HepG2 (cell line): Measurements from ENCODE around the gene ACVRL1. TPM values are rescaled to one million over a fixed set of nuclear protein-coding genes. Genes with fewer than 3 reads are reported as not detected.

Experiments used
- ATAC-seq: fragments of 200-7000 bp; cut with Tn5 transposase; 3 replicates; pipeline ENCODE4 v1.9.1; 2020; ENCODE audit warnings: mild to moderate bottlenecking, moderate library complexity
- BruUV-seq: library from RNA; stranded (reverse); fragments of 400-500 nt; replicated peaks from 2 replicates; lab custom pipeline; 2021; lab: Mats Ljungman, UMichigan
- CTCF ChIA-PET: fragments of 300-600 bp; formaldehyde crosslinking; extraction: SDS; loops from one replicate; lab custom pipeline; 2021; ENCODE audit warnings: low total read pairs, inconsistent platforms, low intra/inter-chr PET ratio; lab: Yijun Ruan, JAX
- POLR2A ChIA-PET: fragments of 350-600 bp; sonication (Branson Sonifier 250); formaldehyde crosslinking; loops from one replicate; lab custom pipeline; 2020; ENCODE audit warnings: antibody characterized with exemption, inconsistent platforms; lab: Yijun Ruan, JAX
- DNase-seq: peaks from one replicate; pipeline ENCODE4 v3.0.0-alpha.2; 2015; ENCODE audit warnings: low spot score
- FAIRE-seq: peaks from 3 replicates; lab custom pipeline; 2011; peaks lifted over from hg19 to GRCh38; lab: Jason Lieb, UNC
- H2AFZ ChIP-seq: one replicate; pipeline ENCODE4 v1.6.1; 2011; ENCODE audit warnings: low read length, inconsistent platforms
- H3K27ac ChIP-seq: fragments of 300-600 bp; 3 replicates; pipeline ENCODE4 v1.8.0; 2011; ENCODE audit warnings: mixed run types, mild to moderate bottlenecking, mixed read lengths, low read length, inconsistent platforms; ENCODE audit not compliant: insufficient read depth; ENCODE audit errors: extremely low read length
- H3K27me3 ChIP-seq, 2 experiments: fragments of 200-600 bp in 1 of 2; 2 replicates in 1 of 2; 3 replicates in 1 of 2; pipeline versions ENCODE4 v1.6.0 to v1.8.0; 2011; ENCODE audit warnings: low read length in 2 of 2, mild to moderate bottlenecking in 2 of 2, moderate library complexity in 2 of 2, inconsistent platforms in 1 of 2; ENCODE audit not compliant: insufficient read depth in 2 of 2, control insufficient read depth in 1 of 2
- H3K36me3 ChIP-seq, 2 experiments: fragments of 200-600 bp in 1 of 2; replicated peaks in 1 of 2; 2 replicates in 1 of 2; 3 replicates in 1 of 2; pipeline versions ENCODE4 v1.5.1 to v1.8.0; 2011; ENCODE audit warnings: low read length in 2 of 2, inconsistent platforms in 1 of 2; ENCODE audit not compliant: insufficient read depth in 2 of 2, control insufficient read depth in 1 of 2
- H3K4me1 ChIP-seq: 2 replicates; pipeline ENCODE4 v1.5.1; 2012; ENCODE audit warnings: low read length, inconsistent platforms; ENCODE audit not compliant: insufficient read depth
- H3K4me2 ChIP-seq: 2 replicates; pipeline ENCODE4 v1.6.0; 2011; ENCODE audit warnings: low read depth, low read length, inconsistent platforms
- H3K4me3 ChIP-seq, 3 experiments: fragments of 200-600 bp in 1 of 3; sonication (generic), shearing (Covaris generic) in 1 of 3; replicated peaks in 1 of 3; 2 replicates each; pipeline ENCODE4 v1.5.1; 2011 to 2016; ENCODE audit warnings: low read length in 3 of 3, inconsistent platforms in 2 of 3, low read depth in 2 of 3, mild to moderate bottlenecking in 2 of 3, control low read depth in 1 of 3, mixed read lengths in 1 of 3; ENCODE audit not compliant: insufficient read depth in 1 of 3
- H3K79me2 ChIP-seq: one replicate; pipeline ENCODE4 v1.6.1; 2011; ENCODE audit warnings: low read length, inconsistent platforms; ENCODE audit not compliant: insufficient read depth
- H3K9ac ChIP-seq: 2 replicates; pipeline ENCODE4 v1.6.0; 2011; ENCODE audit warnings: mild to moderate bottlenecking, low read depth, low read length, inconsistent platforms; ENCODE audit not compliant: insufficient read depth
- H3K9me3 ChIP-seq: 2 replicates; pipeline ENCODE4 v1.5.1; 2012; ENCODE audit warnings: mild to moderate bottlenecking, low read length
- H4K20me1 ChIP-seq: 2 replicates; pipeline ENCODE4 v1.6.0; 2011; ENCODE audit warnings: inconsistent platforms, mild to moderate bottlenecking, low read length, moderate library complexity; ENCODE audit not compliant: insufficient read depth
- ELK4 ChIP-seq: sonication (generic); formaldehyde crosslinking; IDR thresholded peaks from 2 replicates; pipeline ENCODE4 v1.9.0; 2021; ENCODE audit warnings: missing genetic modification reagents, borderline replicate concordance
- IKZF1 ChIP-seq: fragments of 450-650 bp; IDR thresholded peaks from 2 replicates; pipeline ENCODE4 v1.7.1; 2016
- KDM2A ChIP-seq: sonication (generic); formaldehyde crosslinking; IDR thresholded peaks from 2 replicates; pipeline ENCODE4 v1.4.0; 2020; ENCODE audit warnings: low read depth, missing genetic modification reagents, borderline replicate concordance
- MEIS1 ChIP-seq: sonication (generic); formaldehyde crosslinking; IDR thresholded peaks from 2 replicates; pipeline ENCODE4 v1.9.0; 2021; ENCODE audit warnings: mild to moderate bottlenecking, missing genetic modification reagents, moderate library complexity, borderline replicate concordance
- NFATC3 ChIP-seq: sonication (generic); formaldehyde crosslinking; IDR thresholded peaks from 2 replicates; pipeline ENCODE4 v1.5.1; 2020; ENCODE audit warnings: mild to moderate bottlenecking, missing genetic modification reagents
- NKX3-1 ChIP-seq: sonication (generic); formaldehyde crosslinking; IDR thresholded peaks from 2 replicates; pipeline ENCODE4 v1.5.0; 2020; ENCODE audit warnings: missing genetic modification reagents
- ZBTB14 ChIP-seq: sonication (generic); formaldehyde crosslinking; IDR thresholded peaks from 2 replicates; pipeline ENCODE4 v1.4.0; 2020; ENCODE audit warnings: missing genetic modification reagents
- ZNF496 ChIP-seq: sonication (generic); formaldehyde crosslinking; IDR thresholded peaks from 2 replicates; pipeline ENCODE4 v1.8.1; 2023; ENCODE audit warnings: mild to moderate bottlenecking, moderate library complexity, missing genetic modification reagents; ENCODE audit not compliant: insufficient replicate concordance
- ZNF597 ChIP-seq: sonication (generic); formaldehyde crosslinking; IDR thresholded peaks from 2 replicates; pipeline ENCODE4 v1.5.0; 2020; ENCODE audit warnings: missing genetic modification reagents
- WGBS: methylation state at CpG from one replicate; pipeline ENCODE4 v1.1.6; 2017; ENCODE audit warnings: low lambda C conversion rate; 5-methylcytosine and 5-hydroxymethylcytosine counted together
- in situ Hi-C: cut with HindIII; loops from 2 replicates; pipeline ENCODE4 v1.10.0; 2017; ENCODE audit warnings: low pct_unique_long_range_greater_than_20kb; ENCODE audit not compliant: extremely low pct_ligation_motif_present
- intact Hi-C: fragments of 100-400 bp; cut with micrococcal nuclease; formaldehyde crosslinking; loops from one replicate; pipeline ENCODE4 v1.10.0; 2022; ENCODE audit not compliant: unreplicated experiment
- polyA plus RNA-seq, 8 experiments: library from polyadenylated mRNA; depleted of rRNA in 3 of 8; stranded (reverse) in 7 of 8; unstranded in 1 of 8; fragments of >200 nt; fragmentation: Illumina TruSeq in 4 of 8; extraction: Trizol in 4 of 8; gene quantifications; 2 replicates each; pipeline versions ENCODE4 v1.2.1 to v1.2.3, GENCODE V29; 2011 to 2016; ENCODE audit warnings: low read depth in 4 of 8, missing spikeins in 1 of 8, mixed read lengths in 1 of 8; ENCODE audit not compliant: insufficient read depth in 1 of 8
- total RNA-seq, 5 experiments: library from RNA; depleted of rRNA; stranded (reverse); fragments of >200 nt; fragmentation: Illumina TruSeq; extraction: Trizol; gene quantifications; 2 replicates each; pipeline ENCODE4 v1.2.3, GENCODE V29; 2016; ENCODE audit warnings: low read depth in 1 of 5

Gene ACVRL1
- total and polyA plus RNA-seq, 2 of the 13 experiments (the other 11 are each of a cell fraction or from before 2014, with no cell fraction given), result not detected

GRCh38 chr12:51905471-51906429 is 1.6 kb upstream of the ACVRL1 start:
- Histone ChIP-seq H3K4me2 (no peak overlapping the region), H4K20me1 (no peaks in the 10 kb centered on the region), H3K79me2 (no peaks in the 10 kb centered on the region), H2AFZ (no peak overlapping the region), H3K9ac (no peak overlapping the region), H3K9me3 (no peaks in the 10 kb centered on the region), H3K36me3 (no peaks in the 10 kb centered on the region), H3K4me3 (no peak overlapping the region), H3K4me1 (no peaks in the 10 kb centered on the region), H3K27me3 (peaks cover 2 to 44% of the 10 kb centered on the region in 2 experiments; a peak in 4 of 5 replicates), H3K27ac (no peak overlapping the region)
- in situ Hi-C loops, result no loop called here
- no peak for TF ChIP-seq MEIS1
- TF ChIP-seq ELK4, result no peak
- no peak for TF ChIP-seq ZNF496
- no peak for TF ChIP-seq IKZF1
- DNase-seq, result no peak
- no peak; the same call in 2 of the 3 replicates for ATAC-seq
- BruUV-seq, result no TSS peak
- ChIA-PET CTCF (no interaction called here), POLR2A (no interaction called here)
- 29% methylated on average over 16 of the region's 18 CpGs for WGBS
- intact Hi-C loops, result no loop called here
- no peak for FAIRE-seq

- H3K4me2 ChIP-seq, result no peak overlapping the region
- intact Hi-C loops, result no loop called here
- 59% methylated on average over 16 of the region's 23 CpGs for WGBS
Observed at GRCh38 chr12:51906430-51907082, 748 bp upstream of the ACVRL1 start.

More at GRCh38 chr12:51906430-51907082, 748 bp upstream of the ACVRL1 start:
- Histone ChIP-seq H3K4me1 (no peaks in the 10 kb centered on the region), H3K36me3 (no peaks in the 10 kb centered on the region), H3K9ac (no peak overlapping the region), H3K27me3 (peaks cover 2 to 42% of the 10 kb centered on the region in 2 experiments; a peak in 4 of 5 replicates), H3K27ac (no peak overlapping the region), H4K20me1 (no peaks in the 10 kb centered on the region), H3K9me3 (no peaks in the 10 kb centered on the region), H2AFZ (no peak overlapping the region), H3K79me2 (no peaks in the 10 kb centered on the region), H3K4me3 (no peak overlapping the region)
- ChIA-PET CTCF (no interaction called here), POLR2A (no interaction called here)
- FAIRE-seq (no peak), ATAC-seq (no peak; the same call in 1 of the 3 replicates), DNase-seq (no peak)
- no TSS peak for BruUV-seq
- in situ Hi-C loops, result no loop called here
- TF ChIP-seq ZBTB14 (CRISPR knock-in tag), result no peak
- TF ChIP-seq ZNF597 (CRISPR knock-in tag), result no peak
- no peak for TF ChIP-seq KDM2A (CRISPR knock-in tag)
- no peak for TF ChIP-seq NKX3-1 (CRISPR knock-in tag)
- TF ChIP-seq NFATC3 (CRISPR knock-in tag), result no peak
